GM23338 (cell line): ENCODE measurements around the gene OBSCN. TPM values are rescaled to one million over a fixed set of nuclear protein-coding genes. Genes with fewer than 3 reads are reported as not detected.

Source experiments
- ATAC-seq: fragments of 200-7000 bp; cut with Tn5 transposase; 3 replicates; pipeline ENCODE4 v1.9.1; 2020
- DNase-seq: peaks from one replicate; pipeline ENCODE4 v3.0.0-alpha.2; 2015; ENCODE audit warnings: low spot score
- H2AFZ ChIP-seq: fragments of 200-600 bp; sonication (generic); 2 replicates; pipeline ENCODE4 v1.8.0; 2016; ENCODE audit warnings: antibody characterized with exemption, mild to moderate bottlenecking, moderate library complexity
- H3F3A ChIP-seq: fragments of 200-600 bp; sonication (generic); replicated peaks from 2 replicates; pipeline ENCODE4 v1.8.0; 2017; ENCODE audit warnings: antibody characterized with exemption, mixed run types, low read depth
- H3K27ac ChIP-seq: fragments of 200-600 bp; sonication (generic); 2 replicates; pipeline ENCODE4 v1.6.1; 2016; ENCODE audit warnings: low read depth
- H3K27me3 ChIP-seq: fragments of 200-600 bp; sonication (generic); 2 replicates; pipeline ENCODE4 v1.8.0; 2016; ENCODE audit warnings: mild to moderate bottlenecking, mixed run types, moderate library complexity; ENCODE audit not compliant: insufficient read depth
- H3K36me3 ChIP-seq: fragments of 200-600 bp; sonication (generic); 2 replicates; pipeline ENCODE4 v1.8.0; 2016; ENCODE audit warnings: mild to moderate bottlenecking; ENCODE audit not compliant: insufficient read depth
- H3K4me1 ChIP-seq: fragments of 200-600 bp; sonication (generic); 2 replicates; pipeline ENCODE4 v1.8.0; 2016; ENCODE audit warnings: mild to moderate bottlenecking, moderate library complexity; ENCODE audit not compliant: insufficient read depth
- H3K4me2 ChIP-seq: fragments of 200-600 bp; sonication (generic); 2 replicates; pipeline ENCODE4 v1.7.1; 2017; ENCODE audit warnings: mixed run types
- H3K4me3 ChIP-seq: fragments of 200-600 bp; sonication (generic); 2 replicates; pipeline ENCODE4 v1.6.1; 2016; ENCODE audit warnings: mixed run types
- H3K79me2 ChIP-seq: fragments of 200-600 bp; sonication (generic); replicated peaks from 2 replicates; pipeline ENCODE4 v1.8.0; 2017; ENCODE audit warnings: mild to moderate bottlenecking; ENCODE audit not compliant: insufficient read depth
- H3K9me2 ChIP-seq: fragments of 200-600 bp; sonication (generic); 2 replicates; pipeline ENCODE4 v1.8.0; 2017; ENCODE audit not compliant: insufficient read depth
- H4K20me1 ChIP-seq: fragments of 200-600 bp; sonication (generic); replicated peaks from 2 replicates; pipeline ENCODE4 v1.8.0; 2017; ENCODE audit warnings: mild to moderate bottlenecking; ENCODE audit not compliant: insufficient read depth
- H3K27ac Mint-ChIP-seq: 2 replicates; pipeline ENCODE4 v1.8.0; 2020; ENCODE audit warnings: inconsistent platforms, mild to moderate bottlenecking, moderate library complexity, mixed read lengths
- H3K27me3 Mint-ChIP-seq: 3 replicates; pipeline ENCODE4 v1.8.0; 2022; ENCODE audit warnings: low read depth, mild to moderate bottlenecking, moderate library complexity, mixed read lengths, inconsistent platforms; ENCODE audit not compliant: insufficient read depth, poor library complexity
- H3K36me3 Mint-ChIP-seq: 3 replicates; pipeline ENCODE4 v1.8.0; 2021; ENCODE audit warnings: low read depth, mild to moderate bottlenecking, inconsistent platforms, moderate library complexity, mixed read lengths
- H3K4me1 Mint-ChIP-seq: 3 replicates; pipeline ENCODE4 v1.8.0; 2020; ENCODE audit warnings: mild to moderate bottlenecking, inconsistent platforms, mixed read lengths
- H3K4me3 Mint-ChIP-seq: 3 replicates; pipeline ENCODE4 v1.8.0; 2021; ENCODE audit warnings: moderate library complexity, mild to moderate bottlenecking, inconsistent platforms, mixed read lengths
- H3K9me3 Mint-ChIP-seq: 3 replicates; pipeline ENCODE4 v1.8.0; 2020; ENCODE audit warnings: moderate library complexity, mild to moderate bottlenecking, inconsistent platforms, mixed read lengths
- CREB1 ChIP-seq: fragments of 250-450 bp; sonication (Bioruptor Pico); IDR thresholded peaks from 2 replicates; pipeline ENCODE4 v1.5.0; 2020; ENCODE audit warnings: low read depth, mild to moderate bottlenecking, moderate library complexity
- EZH2 ChIP-seq: fragments of 200-600 bp; sonication (generic); IDR thresholded peaks from one replicate; pipeline ENCODE4 v1.8.0; 2017; ENCODE audit warnings: antibody characterized with exemption, mild to moderate bottlenecking, low read depth; ENCODE audit not compliant: unreplicated experiment
- EZH2phosphoT487 ChIP-seq: fragments of 200-600 bp; sonication (generic); IDR thresholded peaks from one replicate; pipeline ENCODE4 v1.8.1; 2018; ENCODE audit warnings: antibody characterized with exemption; ENCODE audit not compliant: unreplicated experiment
- JUNB ChIP-seq: IDR thresholded peaks from one replicate; pipeline ENCODE4 v1.6.1; 2016; ENCODE audit warnings: antibody characterized with exemption; ENCODE audit not compliant: unreplicated experiment
- NANOG ChIP-seq: IDR thresholded peaks from 2 replicates; pipeline ENCODE4 v1.6.1; 2016; ENCODE audit warnings: antibody characterized with exemption, borderline replicate concordance
- POLR2AphosphoS5 ChIP-seq: IDR thresholded peaks from 2 replicates; pipeline ENCODE4 v1.6.1; 2016; ENCODE audit warnings: antibody characterized with exemption, low read depth
- STAT1 ChIP-seq: IDR thresholded peaks from one replicate; pipeline ENCODE4 v1.6.1; 2016; ENCODE audit warnings: antibody characterized with exemption; ENCODE audit not compliant: unreplicated experiment
- ZNF114 ChIP-seq: fragments of 250-450 bp; sonication (Bioruptor Pico); IDR thresholded peaks from 2 replicates; pipeline ENCODE4 v1.5.0; 2020; ENCODE audit warnings: mild to moderate bottlenecking, moderate library complexity
- ZNF331 ChIP-seq: fragments of 250-450 bp; sonication (Bioruptor Pico); IDR thresholded peaks from 2 replicates; pipeline ENCODE4 v1.5.0; 2020; ENCODE audit warnings: low read depth, mild to moderate bottlenecking, moderate library complexity
- polyA plus RNA-seq: library from polyadenylated mRNA; unstranded; fragments of >200 nt; fragmentation: Nextera tagmentation; extraction: Ambion mirVana; gene quantifications from 2 replicates; pipeline ENCODE4 v1.2.1, GENCODE V29; 2016
- total RNA-seq: library from RNA; depleted of rRNA; stranded (reverse); fragments of >200 nt; shearing (Covaris generic); gene quantifications from 2 replicates; pipeline ENCODE4 v1.2.3, GENCODE V29; 2014
- TF ChIP-seq, protein P1 (sequence below): IDR thresholded peaks from one replicate; pipeline ENCODE4 v1.6.1; 2018; ENCODE audit warnings: antibody characterized with exemption; ENCODE audit not compliant: unreplicated experiment
- TF ChIP-seq, protein P2 (sequence below): fragments of 250-450 bp; sonication (Bioruptor Pico); IDR thresholded peaks from 2 replicates; pipeline ENCODE4 v1.5.0; 2020; ENCODE audit warnings: mild to moderate bottlenecking, moderate library complexity
- TF ChIP-seq, protein P3 (sequence below): IDR thresholded peaks from 2 replicates; pipeline ENCODE4 v1.6.1; 2016; ENCODE audit warnings: antibody characterized with exemption
- TF ChIP-seq, protein P4 (sequence below), 2 experiments: fragments of 200-600 bp in 1 of 2; sonication (generic) in 1 of 2; conservative IDR thresholded peaks; 2 replicates each; pipeline versions ENCODE4 v1.5.1 to v1.6.1; 2016 to 2017; ENCODE audit warnings: antibody characterized with exemption in 2 of 2, low read depth in 2 of 2, mild to moderate bottlenecking in 2 of 2, moderate library complexity in 1 of 2

The OBSCN gene
- total and polyA plus RNA-seq, 2 experiments from 2014 or later, result 8.4 to 38.5 TPM

DNA sequence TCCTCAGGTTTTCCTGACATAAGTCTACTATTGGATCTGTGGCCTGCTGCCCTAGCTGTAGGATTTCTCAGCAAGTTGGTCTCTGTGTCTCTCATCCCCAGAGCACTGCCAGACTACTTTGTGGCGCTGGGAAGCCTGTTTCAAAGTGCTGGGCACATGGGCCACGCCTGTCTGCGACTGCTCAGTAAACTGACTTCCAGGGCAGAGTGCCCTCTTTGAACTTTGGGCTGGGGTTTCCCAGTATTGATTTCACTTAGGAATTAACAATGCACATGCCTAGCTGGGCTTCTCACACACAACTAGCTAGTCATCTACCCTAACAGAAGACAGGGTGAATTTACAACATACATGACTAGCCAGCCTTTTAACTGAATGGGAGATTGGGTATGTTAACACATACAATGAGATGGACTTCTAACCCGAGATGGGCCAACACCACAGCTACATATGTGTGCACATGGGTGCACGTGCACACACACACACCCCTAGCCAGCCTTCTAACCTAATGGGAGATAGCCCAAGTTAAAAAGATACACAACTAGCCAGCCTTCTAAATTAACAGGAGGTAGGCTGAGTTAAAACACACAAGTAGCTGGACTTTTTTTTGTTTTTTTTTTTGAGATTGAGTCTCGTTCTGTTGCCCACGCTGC is 215.7 kb downstream of the OBSCN start:
- Histone ChIP-seq H3K27me3 (peaks cover 78% of the 10 kb centered on the region), H3K36me3 (no peaks in the 10 kb centered on the region), H2AFZ (no peak overlapping the region), H3K4me2 (no peak overlapping the region), H3K4me1 (0 out of 2 replicates have a peak, but pooled peaks cover 4% of the 10 kb centered on the region), H4K20me1 (no peaks in the 10 kb centered on the region), H3K4me3 (no peak overlapping the region), H3K27ac (no peak overlapping the region), H3K79me2 (no peaks in the 10 kb centered on the region), H3K9me2 (no peaks in the 10 kb centered on the region), H3F3A (no peaks in the 10 kb centered on the region)
- DNase-seq, result no peak
- ATAC-seq, result no peak
- TF ChIP-seq, protein P1, sequence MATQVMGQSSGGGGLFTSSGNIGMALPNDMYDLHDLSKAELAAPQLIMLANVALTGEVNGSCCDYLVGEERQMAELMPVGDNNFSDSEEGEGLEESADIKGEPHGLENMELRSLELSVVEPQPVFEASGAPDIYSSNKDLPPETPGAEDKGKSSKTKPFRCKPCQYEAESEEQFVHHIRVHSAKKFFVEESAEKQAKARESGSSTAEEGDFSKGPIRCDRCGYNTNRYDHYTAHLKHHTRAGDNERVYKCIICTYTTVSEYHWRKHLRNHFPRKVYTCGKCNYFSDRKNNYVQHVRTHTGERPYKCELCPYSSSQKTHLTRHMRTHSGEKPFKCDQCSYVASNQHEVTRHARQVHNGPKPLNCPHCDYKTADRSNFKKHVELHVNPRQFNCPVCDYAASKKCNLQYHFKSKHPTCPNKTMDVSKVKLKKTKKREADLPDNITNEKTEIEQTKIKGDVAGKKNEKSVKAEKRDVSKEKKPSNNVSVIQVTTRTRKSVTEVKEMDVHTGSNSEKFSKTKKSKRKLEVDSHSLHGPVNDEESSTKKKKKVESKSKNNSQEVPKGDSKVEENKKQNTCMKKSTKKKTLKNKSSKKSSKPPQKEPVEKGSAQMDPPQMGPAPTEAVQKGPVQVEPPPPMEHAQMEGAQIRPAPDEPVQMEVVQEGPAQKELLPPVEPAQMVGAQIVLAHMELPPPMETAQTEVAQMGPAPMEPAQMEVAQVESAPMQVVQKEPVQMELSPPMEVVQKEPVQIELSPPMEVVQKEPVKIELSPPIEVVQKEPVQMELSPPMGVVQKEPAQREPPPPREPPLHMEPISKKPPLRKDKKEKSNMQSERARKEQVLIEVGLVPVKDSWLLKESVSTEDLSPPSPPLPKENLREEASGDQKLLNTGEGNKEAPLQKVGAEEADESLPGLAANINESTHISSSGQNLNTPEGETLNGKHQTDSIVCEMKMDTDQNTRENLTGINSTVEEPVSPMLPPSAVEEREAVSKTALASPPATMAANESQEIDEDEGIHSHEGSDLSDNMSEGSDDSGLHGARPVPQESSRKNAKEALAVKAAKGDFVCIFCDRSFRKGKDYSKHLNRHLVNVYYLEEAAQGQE, result no peak
- TF ChIP-seq, protein P2, sequence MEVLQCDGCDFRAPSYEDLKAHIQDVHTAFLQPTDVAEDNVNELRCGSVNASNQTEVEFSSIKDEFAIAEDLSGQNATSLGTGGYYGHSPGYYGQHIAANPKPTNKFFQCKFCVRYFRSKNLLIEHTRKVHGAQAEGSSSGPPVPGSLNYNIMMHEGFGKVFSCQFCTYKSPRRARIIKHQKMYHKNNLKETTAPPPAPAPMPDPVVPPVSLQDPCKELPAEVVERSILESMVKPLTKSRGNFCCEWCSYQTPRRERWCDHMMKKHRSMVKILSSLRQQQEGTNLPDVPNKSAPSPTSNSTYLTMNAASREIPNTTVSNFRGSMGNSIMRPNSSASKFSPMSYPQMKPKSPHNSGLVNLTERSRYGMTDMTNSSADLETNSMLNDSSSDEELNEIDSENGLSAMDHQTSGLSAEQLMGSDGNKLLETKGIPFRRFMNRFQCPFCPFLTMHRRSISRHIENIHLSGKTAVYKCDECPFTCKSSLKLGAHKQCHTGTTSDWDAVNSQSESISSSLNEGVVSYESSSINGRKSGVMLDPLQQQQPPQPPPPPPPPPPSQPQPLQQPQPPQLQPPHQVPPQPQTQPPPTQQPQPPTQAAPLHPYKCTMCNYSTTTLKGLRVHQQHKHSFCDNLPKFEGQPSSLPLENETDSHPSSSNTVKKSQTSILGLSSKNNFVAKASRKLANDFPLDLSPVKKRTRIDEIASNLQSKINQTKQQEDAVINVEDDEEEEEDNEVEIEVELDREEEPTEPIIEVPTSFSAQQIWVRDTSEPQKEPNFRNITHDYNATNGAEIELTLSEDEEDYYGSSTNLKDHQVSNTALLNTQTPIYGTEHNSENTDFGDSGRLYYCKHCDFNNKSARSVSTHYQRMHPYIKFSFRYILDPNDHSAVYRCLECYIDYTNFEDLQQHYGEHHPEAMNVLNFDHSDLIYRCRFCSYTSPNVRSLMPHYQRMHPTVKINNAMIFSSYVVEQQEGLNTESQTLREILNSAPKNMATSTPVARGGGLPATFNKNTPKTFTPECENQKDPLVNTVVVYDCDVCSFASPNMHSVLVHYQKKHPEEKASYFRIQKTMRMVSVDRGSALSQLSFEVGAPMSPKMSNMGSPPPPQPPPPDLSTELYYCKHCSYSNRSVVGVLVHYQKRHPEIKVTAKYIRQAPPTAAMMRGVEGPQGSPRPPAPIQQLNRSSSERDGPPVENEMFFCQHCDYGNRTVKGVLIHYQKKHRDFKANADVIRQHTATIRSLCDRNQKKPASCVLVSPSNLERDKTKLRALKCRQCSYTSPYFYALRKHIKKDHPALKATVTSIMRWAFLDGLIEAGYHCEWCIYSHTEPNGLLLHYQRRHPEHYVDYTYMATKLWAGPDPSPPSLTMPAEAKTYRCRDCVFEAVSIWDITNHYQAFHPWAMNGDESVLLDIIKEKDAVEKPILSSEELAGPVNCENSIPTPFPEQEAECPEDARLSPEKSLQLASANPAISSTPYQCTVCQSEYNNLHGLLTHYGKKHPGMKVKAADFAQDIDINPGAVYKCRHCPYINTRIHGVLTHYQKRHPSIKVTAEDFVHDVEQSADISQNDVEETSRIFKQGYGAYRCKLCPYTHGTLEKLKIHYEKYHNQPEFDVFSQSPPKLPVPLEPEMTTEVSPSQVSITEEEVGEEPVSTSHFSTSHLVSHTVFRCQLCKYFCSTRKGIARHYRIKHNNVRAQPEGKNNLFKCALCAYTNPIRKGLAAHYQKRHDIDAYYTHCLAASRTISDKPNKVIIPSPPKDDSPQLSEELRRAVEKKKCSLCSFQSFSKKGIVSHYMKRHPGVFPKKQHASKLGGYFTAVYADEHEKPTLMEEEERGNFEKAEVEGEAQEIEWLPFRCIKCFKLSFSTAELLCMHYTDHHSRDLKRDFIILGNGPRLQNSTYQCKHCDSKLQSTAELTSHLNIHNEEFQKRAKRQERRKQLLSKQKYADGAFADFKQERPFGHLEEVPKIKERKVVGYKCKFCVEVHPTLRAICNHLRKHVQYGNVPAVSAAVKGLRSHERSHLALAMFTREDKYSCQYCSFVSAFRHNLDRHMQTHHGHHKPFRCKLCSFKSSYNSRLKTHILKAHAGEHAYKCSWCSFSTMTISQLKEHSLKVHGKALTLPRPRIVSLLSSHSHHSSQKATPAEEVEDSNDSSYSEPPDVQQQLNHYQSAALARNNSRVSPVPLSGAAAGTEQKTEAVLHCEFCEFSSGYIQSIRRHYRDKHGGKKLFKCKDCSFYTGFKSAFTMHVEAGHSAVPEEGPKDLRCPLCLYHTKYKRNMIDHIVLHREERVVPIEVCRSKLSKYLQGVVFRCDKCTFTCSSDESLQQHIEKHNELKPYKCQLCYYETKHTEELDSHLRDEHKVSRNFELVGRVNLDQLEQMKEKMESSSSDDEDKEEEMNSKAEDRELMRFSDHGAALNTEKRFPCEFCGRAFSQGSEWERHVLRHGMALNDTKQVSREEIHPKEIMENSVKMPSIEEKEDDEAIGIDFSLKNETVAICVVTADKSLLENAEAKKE (CRISPR knock-in tag), result no peak
- TF ChIP-seq EZH2phosphoT487 (no peak), CREB1 (CRISPR knock-in tag) (no peak), STAT1 (no peak), JUNB (no peak), ZNF331 (CRISPR knock-in tag) (no peak), POLR2AphosphoS5 (no peak), ZNF114 (CRISPR knock-in tag) (no peak), NANOG (no peak), EZH2 (no peak)
- TF ChIP-seq, protein P3, sequence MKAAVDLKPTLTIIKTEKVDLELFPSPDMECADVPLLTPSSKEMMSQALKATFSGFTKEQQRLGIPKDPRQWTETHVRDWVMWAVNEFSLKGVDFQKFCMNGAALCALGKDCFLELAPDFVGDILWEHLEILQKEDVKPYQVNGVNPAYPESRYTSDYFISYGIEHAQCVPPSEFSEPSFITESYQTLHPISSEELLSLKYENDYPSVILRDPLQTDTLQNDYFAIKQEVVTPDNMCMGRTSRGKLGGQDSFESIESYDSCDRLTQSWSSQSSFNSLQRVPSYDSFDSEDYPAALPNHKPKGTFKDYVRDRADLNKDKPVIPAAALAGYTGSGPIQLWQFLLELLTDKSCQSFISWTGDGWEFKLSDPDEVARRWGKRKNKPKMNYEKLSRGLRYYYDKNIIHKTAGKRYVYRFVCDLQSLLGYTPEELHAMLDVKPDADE, result no peak
- TF ChIP-seq, protein P4, sequence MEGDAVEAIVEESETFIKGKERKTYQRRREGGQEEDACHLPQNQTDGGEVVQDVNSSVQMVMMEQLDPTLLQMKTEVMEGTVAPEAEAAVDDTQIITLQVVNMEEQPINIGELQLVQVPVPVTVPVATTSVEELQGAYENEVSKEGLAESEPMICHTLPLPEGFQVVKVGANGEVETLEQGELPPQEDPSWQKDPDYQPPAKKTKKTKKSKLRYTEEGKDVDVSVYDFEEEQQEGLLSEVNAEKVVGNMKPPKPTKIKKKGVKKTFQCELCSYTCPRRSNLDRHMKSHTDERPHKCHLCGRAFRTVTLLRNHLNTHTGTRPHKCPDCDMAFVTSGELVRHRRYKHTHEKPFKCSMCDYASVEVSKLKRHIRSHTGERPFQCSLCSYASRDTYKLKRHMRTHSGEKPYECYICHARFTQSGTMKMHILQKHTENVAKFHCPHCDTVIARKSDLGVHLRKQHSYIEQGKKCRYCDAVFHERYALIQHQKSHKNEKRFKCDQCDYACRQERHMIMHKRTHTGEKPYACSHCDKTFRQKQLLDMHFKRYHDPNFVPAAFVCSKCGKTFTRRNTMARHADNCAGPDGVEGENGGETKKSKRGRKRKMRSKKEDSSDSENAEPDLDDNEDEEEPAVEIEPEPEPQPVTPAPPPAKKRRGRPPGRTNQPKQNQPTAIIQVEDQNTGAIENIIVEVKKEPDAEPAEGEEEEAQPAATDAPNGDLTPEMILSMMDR (conservative IDR thresholded peaks at IDR 0.05; ENCODE audit: low read depth in 2 of 2), result no peak
- Mint-ChIP-seq H3K36me3 (0 out of 3 replicates have a peak, but pooled peaks cover 3% of the 10 kb centered on the region), H3K27ac (no peak overlapping the region), H3K27me3 (peaks cover 28% of the 10 kb centered on the region), H3K4me1 (peaks cover 9% of the 10 kb centered on the region; the same call in 2 of the 3 replicates), H3K9me3 (peaks cover 4% of the 10 kb centered on the region; the same call in 1 of the 3 replicates), H3K4me3 (no peak overlapping the region)
